HepG2 (cell line): ENCODE results near the gene NEU4. TPM values are rescaled to one million over a fixed set of nuclear protein-coding genes. Genes with fewer than 3 reads are reported as not detected.

Experiments used
- ATRX ChIP-seq: sonication (generic); formaldehyde crosslinking; IDR thresholded peaks from 2 replicates; pipeline ENCODE4 v1.4.0; 2020; ENCODE audit warnings: missing genetic modification reagents, borderline replicate concordance
- CREB1 ChIP-seq, 2 experiments: fragments of 450-650 bp in 1 of 2; IDR thresholded peaks; 2 replicates each; pipeline ENCODE4 v1.6.1; 2016 to 2017; ENCODE audit warnings: control low read depth in 1 of 2, mild to moderate bottlenecking in 1 of 2, missing compliant biosample characterization in 1 of 2, missing genetic modification characterization in 1 of 2
- JUND ChIP-seq: sonication (generic); formaldehyde crosslinking; IDR thresholded peaks from 2 replicates; pipeline ENCODE4 v1.8.0; 2022; ENCODE audit warnings: mild to moderate bottlenecking, missing genetic modification reagents
- MBD4 ChIP-seq: IDR thresholded peaks from 2 replicates; pipeline ENCODE4 v1.6.1; 2012; ENCODE audit warnings: low read length, inconsistent platforms, borderline replicate concordance
- MXI1 ChIP-seq: IDR thresholded peaks from 3 replicates; pipeline ENCODE4 v1.6.1; 2012; ENCODE audit warnings: low read depth, low read length, inconsistent platforms, borderline replicate concordance
- PCBP1 ChIP-seq: fragments of 200-400 bp; formaldehyde crosslinking; IDR thresholded peaks from 2 replicates; pipeline ENCODE4 v1.6.1; 2017; ENCODE audit warnings: mild to moderate bottlenecking, low read depth, low read length, borderline replicate concordance
- SPEN ChIP-seq: sonication (generic); formaldehyde crosslinking; IDR thresholded peaks from 2 replicates; pipeline ENCODE4 v1.5.1; 2020; ENCODE audit warnings: low read depth, mild to moderate bottlenecking, missing genetic modification reagents
- ZFP36L1 ChIP-seq: sonication (generic); formaldehyde crosslinking; IDR thresholded peaks from 2 replicates; pipeline ENCODE4 v1.8.0; 2022; ENCODE audit warnings: mild to moderate bottlenecking, missing genetic modification reagents, moderate library complexity
- ZIK1 ChIP-seq: sonication (generic); formaldehyde crosslinking; IDR thresholded peaks from 2 replicates; pipeline ENCODE4 v1.5.0; 2020; ENCODE audit warnings: mild to moderate bottlenecking, low read depth, missing genetic modification reagents, borderline replicate concordance
- ZMYM3 ChIP-seq: sonication (generic); formaldehyde crosslinking; IDR thresholded peaks from 2 replicates; pipeline ENCODE4 v1.5.1; 2020; ENCODE audit warnings: mild to moderate bottlenecking, missing genetic modification reagents
- ZNF20 ChIP-seq: sonication (generic); formaldehyde crosslinking; IDR thresholded peaks from 2 replicates; pipeline ENCODE4 v1.4.0; 2020; ENCODE audit warnings: mild to moderate bottlenecking, moderate library complexity, missing genetic modification reagents
- ZNF788 ChIP-seq: sonication (generic); formaldehyde crosslinking; IDR thresholded peaks from 2 replicates; pipeline ENCODE4 v1.5.0; 2020; ENCODE audit warnings: mild to moderate bottlenecking, missing genetic modification reagents, borderline replicate concordance
- ZNF790 ChIP-seq: sonication (generic); formaldehyde crosslinking; IDR thresholded peaks from 2 replicates; pipeline ENCODE4 v1.8.0; 2022; ENCODE audit warnings: missing genetic modification reagents, mild to moderate bottlenecking, borderline replicate concordance
- ZNF841 ChIP-seq: sonication (generic); formaldehyde crosslinking; IDR thresholded peaks from 2 replicates; pipeline ENCODE4 v1.8.1; 2023; ENCODE audit warnings: missing genetic modification reagents, borderline replicate concordance
- polyA plus RNA-seq, 8 experiments: library from polyadenylated mRNA; depleted of rRNA in 3 of 8; stranded (reverse) in 7 of 8; unstranded in 1 of 8; fragments of >200 nt; fragmentation: Illumina TruSeq in 4 of 8; extraction: Trizol in 4 of 8; gene quantifications; 2 replicates each; pipeline versions ENCODE4 v1.2.1 to v1.2.3, GENCODE V29; 2011 to 2016; ENCODE audit warnings: low read depth in 4 of 8, missing spikeins in 1 of 8, mixed read lengths in 1 of 8; ENCODE audit not compliant: insufficient read depth in 1 of 8
- total RNA-seq, 5 experiments: library from RNA; depleted of rRNA; stranded (reverse); fragments of >200 nt; fragmentation: Illumina TruSeq; extraction: Trizol; gene quantifications; 2 replicates each; pipeline ENCODE4 v1.2.3, GENCODE V29; 2016; ENCODE audit warnings: low read depth in 1 of 5
- TF ChIP-seq, protein P1 (sequence below): sonication (generic); formaldehyde crosslinking; IDR thresholded peaks from 2 replicates; pipeline ENCODE4 v1.4.0; 2020; ENCODE audit warnings: missing genetic modification reagents, mild to moderate bottlenecking, borderline replicate concordance
- TF ChIP-seq, protein P2 (sequence below): sonication (generic); formaldehyde crosslinking; IDR thresholded peaks from 2 replicates; pipeline ENCODE4 v1.4.0; 2020; ENCODE audit warnings: mild to moderate bottlenecking, missing genetic modification reagents
- TF ChIP-seq, protein P3 (sequence below): sonication (generic); formaldehyde crosslinking; conservative IDR thresholded peaks from 2 replicates; pipeline ENCODE4 v1.8.0; 2022; ENCODE audit warnings: mild to moderate bottlenecking, moderate library complexity, missing genetic modification reagents

The NEU4 gene
- total and polyA plus RNA-seq, 2 of the 13 experiments (the other 11 are each of a cell fraction or from before 2014, with no cell fraction given): 53.5 to 107 TPM

DNA sequence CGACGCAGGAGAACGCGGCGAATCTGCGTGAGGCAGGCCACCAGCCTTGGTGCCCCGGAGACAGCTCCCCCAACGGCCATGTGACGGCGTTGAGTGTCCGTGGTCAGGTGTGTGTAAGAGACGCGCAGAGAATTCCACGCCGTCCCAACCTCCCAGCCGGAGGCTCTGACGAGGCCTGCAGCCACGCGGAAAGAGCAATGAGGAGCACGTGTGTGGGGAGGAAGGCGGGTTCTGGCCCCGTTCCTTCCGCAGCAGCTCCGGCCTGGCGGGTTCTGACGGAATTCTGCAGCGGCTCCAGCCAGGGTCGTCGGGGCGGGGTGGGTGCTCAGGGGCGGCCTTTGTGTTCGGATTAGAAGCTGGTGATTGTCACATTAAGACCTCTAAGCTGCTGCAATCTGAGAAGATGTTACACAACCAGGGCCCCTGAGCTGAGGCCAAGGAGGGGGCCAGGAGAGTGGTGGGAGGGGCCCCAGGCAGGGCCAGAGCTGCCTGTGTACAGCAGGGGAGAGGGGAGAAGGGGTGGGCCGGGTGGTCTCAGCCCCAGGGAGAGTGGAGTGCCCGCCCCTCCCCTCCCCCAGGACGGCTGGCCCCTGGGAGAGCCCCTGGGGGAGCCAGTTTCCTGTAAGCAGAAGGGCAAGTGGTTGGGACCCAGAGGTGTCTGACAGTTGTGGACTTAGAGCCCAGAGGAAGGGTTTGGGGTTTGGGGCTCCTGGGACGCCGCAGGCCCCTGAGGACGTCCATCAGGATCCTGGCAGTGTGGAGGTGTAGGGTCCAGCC, 37.5 kb upstream of the NEU4 start (continued):
- TF ChIP-seq, protein P1, sequence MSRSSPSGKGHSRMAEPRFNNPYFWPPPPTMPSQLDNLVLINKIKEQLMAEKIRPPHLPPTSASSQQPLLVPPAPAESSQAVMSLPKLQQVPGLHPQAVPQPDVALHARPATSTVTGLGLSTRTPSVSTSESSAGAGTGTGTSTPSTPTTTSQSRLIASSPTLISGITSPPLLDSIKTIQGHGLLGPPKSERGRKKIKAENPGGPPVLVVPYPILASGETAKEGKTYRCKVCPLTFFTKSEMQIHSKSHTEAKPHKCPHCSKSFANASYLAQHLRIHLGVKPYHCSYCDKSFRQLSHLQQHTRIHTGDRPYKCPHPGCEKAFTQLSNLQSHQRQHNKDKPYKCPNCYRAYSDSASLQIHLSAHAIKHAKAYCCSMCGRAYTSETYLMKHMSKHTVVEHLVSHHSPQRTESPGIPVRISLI (CRISPR knock-in tag): no peak
- TF ChIP-seq MBD4 (no peak), ZNF841 (CRISPR knock-in tag) (no peak), SPEN (CRISPR knock-in tag) (peak; percentile 76), CREB1 (IDR thresholded peaks at IDR 0.05) (no peak; the same call in 1 of the 2 replicates), CREB1 (CRISPR knock-in tag; IDR thresholded peaks at IDR 0.05) (no peak), ZMYM3 (peak; percentile 60; the same call in 1 of the 2 replicates), ZNF790 (CRISPR knock-in tag) (peak; percentile 77; the same call in 1 of the 2 replicates), MXI1 (peak; percentile 75; the same call in 1 of the 3 replicates), ZIK1 (CRISPR knock-in tag) (peak; percentile 96), PCBP1 (no peak; the same call in 1 of the 2 replicates), ZFP36L1 (no peak), ZNF20 (CRISPR knock-in tag) (no peak), ATRX (CRISPR knock-in tag) (no peak), JUND (CRISPR knock-in tag) (no peak), ZNF788 (CRISPR knock-in tag) (no peak)
- TF ChIP-seq, protein P2, sequence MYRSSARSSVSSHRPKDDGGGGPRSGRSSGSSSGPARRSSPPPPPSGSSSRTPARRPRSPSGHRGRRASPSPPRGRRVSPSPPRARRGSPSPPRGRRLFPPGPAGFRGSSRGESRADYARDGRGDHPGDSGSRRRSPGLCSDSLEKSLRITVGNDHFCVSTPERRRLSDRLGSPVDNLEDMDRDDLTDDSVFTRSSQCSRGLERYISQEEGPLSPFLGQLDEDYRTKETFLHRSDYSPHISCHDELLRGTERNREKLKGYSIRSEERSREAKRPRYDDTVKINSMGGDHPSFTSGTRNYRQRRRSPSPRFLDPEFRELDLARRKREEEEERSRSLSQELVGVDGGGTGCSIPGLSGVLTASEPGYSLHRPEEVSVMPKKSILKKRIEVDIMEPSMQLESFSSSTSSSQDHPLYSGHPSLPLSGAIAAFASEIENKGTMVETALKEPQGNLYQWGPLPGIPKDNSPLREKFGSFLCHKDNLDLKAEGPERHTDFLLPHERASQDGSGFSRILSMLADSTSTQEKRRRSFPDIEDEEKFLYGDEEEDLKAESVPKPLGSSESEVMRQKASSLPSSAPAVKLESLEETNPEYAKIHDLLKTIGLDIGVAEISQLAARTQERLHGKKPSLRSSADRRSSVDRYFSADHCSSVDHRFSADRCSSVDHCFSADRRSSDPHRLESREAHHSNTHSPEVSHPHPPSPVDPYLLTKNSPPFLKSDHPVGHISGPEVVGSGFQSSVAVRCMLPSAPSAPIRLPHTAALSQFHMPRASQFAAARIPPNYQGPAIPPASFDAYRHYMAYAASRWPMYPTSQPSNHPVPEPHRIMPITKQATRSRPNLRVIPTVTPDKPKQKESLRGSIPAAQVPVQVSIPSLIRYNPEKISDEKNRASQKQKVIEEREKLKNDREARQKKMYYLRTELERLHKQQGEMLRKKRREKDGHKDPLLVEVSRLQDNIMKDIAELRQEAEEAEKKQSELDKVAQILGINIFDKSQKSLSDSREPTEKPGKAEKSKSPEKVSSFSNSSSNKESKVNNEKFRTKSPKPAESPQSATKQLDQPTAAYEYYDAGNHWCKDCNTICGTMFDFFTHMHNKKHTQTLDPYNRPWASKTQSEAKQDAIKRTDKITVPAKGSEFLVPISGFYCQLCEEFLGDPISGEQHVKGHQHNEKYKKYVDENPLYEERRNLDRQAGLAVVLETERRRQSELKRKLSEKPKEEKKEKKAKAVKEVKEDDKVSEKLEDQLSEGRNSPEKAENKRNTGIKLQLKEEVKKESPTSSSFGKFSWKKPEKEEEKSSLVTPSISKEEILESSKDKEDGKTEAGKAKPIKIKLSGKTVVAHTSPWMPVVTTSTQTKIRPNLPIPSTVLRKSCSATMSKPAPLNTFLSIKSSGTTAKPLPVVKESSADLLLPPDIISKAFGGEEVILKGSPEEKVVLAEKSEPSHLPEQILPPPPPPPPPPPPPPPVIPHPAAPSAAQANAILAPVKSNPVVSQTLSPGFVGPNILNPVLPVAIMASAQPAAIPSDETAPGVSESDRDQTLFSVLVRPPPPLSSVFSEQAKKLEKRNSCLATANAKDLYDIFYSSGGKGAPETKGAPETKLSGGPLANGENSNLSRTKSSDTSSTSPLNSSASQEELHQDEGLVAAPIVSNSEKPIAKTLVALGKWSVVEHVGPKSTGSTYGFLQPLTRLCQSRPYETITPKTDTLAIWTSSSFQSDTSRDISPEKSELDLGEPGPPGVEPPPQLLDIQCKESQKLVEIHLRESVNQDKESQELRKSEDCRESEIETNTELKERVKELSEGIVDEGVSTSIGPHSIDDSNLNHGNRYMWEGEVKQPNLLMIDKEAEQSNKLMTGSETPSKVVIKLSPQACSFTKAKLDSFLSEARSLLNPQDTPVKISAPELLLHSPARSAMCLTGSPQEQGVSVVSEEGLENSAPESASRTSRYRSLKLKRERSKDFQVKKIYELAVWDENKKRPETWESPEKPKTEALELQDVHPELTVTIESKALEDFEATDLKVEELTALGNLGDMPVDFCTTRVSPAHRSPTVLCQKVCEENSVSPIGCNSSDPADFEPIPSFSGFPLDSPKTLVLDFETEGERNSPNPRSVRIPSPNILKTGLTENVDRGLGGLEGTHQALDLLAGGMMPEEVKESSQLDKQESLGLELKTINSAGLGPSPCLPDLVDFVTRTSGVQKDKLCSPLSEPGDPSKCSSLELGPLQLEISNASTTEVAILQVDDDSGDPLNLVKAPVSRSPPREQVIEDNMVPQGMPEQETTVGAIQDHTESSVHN (CRISPR knock-in tag): 0 out of 2 replicates have a peak, but pooled peaks have one; percentile 20
- TF ChIP-seq, protein P3, sequence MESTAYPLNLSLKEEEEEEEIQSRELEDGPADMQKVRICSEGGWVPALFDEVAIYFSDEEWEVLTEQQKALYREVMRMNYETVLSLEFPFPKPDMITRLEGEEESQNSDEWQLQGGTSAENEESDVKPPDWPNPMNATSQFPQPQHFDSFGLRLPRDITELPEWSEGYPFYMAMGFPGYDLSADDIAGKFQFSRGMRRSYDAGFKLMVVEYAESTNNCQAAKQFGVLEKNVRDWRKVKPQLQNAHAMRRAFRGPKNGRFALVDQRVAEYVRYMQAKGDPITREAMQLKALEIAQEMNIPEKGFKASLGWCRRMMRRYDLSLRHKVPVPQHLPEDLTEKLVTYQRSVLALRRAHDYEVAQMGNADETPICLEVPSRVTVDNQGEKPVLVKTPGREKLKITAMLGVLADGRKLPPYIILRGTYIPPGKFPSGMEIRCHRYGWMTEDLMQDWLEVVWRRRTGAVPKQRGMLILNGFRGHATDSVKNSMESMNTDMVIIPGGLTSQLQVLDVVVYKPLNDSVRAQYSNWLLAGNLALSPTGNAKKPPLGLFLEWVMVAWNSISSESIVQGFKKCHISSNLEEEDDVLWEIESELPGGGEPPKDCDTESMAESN (CRISPR knock-in tag): peak; percentile 95
